Measurements from ENCODE around the gene C2orf69.

The C2orf69 gene

GRCh38 chr2:199916980-199917379 lies 5.9 kb downstream of the C2orf69 start:
- no peak for DNase-seq

DNA sequence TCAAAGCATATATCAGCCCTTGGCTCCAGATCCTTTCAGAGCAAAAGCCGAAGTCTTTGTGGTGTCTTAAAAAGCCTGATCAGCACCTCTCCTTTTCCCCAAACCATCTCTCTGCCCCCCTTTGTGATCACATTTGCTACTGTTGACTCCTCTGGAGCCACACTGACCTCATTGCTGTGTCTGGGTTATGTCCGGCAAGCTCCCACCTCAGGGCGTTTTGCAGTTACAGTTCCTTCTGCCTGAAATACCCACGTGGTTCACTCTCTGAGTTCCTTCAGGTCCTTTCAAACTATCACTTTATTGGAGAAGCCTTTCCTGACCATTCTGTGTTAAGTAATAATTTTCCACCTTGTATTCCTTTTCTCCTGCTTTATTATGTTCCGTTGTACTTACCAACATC lies 11.8 kb downstream of the C2orf69 start:
- no peak for DNase-seq

DNA sequence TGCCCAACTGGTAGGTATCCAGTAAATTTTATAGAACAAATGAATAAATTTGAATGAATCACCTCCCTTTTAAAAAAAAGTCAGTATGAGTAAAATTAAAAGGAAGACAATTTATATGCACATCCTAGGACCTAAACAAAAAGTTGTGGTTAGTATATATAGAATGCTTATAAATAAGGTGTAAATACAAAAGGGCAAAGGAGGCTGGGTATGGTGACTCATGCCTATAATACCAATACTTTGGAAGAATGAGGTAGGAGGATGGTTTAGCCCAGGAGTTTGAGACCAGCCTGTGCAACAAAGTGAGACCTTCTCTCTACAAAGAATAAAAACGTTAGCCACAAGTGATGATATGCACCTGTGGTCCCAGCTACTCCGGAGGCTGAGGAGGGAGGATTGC lies 12.8 kb downstream of the C2orf69 start:
- no peak for DNase-seq

DNA sequence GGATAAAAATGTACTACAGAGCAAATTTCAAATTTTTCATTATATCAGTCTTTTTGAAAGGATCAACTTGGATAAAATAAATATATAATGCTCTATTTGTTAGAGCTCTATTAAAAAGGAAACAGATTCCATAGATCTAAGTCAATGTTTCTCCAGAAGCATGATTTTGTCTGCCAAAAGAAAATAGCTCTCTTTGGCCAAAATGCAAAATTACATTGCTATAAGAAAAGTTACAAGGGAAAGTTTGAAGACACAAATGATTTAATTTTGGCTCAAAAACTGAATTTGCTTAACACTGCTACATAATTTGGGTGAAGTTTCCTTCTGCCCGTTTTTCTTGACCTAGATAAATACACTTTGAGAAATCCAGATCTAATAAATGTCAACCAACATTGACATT lies 15.7 kb downstream of the C2orf69 start:
- DNase-seq: no peak

DNA sequence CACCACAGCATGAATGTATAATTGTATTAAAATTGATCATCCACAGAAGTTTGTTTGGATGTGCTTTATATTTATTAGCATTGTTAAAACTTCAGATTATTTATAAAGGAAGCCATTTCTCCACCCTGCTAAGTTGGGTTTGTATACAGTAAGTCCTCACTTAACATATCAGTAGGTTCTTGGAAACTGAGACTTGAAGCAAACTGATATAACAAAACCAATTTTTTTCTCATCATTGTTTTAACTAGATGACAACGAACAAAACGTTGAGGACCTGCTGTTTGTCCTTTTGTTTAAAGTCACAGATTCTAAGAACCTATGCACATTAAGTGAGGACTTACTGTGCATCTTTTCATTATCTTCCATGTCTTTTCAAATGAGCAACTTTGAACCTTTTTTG lies 17.1 kb downstream of the C2orf69 start:
- DNase-seq: no peak

- no peak for DNase-seq
Observed at GRCh38 chr2:199928626-199929025, 17.5 kb downstream of the C2orf69 start.

DNA sequence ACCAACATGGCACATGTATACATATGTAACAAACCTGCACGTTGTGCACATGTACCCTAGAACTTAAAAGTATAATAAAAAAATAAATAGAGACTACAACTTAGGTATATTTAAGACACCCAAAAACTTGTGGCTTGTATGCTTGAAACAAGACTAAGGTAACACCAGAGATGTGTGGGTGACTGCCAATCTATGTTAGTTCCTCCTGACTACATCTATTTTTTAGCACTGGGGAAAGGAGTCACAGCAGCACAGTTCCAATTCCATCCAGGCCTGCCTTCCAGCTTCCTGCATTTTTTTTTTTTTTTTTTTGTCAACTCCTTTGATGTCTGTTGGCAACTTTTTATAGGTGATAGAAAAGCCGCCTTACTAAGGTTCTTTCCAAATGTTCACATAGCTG lies 18.2 kb downstream of the C2orf69 start:
- DNase-seq: no peak

DNA sequence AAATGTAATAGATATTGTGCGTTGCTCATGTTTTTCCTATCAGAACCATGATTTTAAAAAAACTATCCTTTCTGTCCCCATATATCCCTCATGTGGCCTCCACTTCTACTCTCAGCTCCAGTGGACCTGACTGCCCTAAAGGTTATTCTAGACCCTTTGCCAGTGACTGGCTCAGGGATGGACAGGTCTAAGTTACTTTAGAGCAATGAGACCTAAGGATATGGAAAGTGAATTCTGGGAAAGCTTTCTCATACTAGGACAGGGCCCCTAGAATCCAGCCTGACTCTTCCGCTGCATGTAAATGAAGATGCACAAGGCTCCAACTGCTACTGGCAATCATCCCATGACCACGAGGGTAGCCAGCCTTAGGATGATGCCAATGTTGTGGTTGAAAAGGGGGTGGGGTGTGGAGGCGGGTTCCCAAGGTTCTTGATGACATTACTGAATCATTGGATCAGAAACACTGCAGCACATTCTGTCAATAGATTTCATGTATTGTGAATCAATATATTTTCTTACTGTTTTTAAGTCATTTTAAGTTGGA lies 21.3 kb downstream of the C2orf69 start:
- DNase-seq: no peak

- no peak for DNase-seq
Observed at GRCh38 chr2:199933466-199933865, 22.4 kb downstream of the C2orf69 start.

DNA sequence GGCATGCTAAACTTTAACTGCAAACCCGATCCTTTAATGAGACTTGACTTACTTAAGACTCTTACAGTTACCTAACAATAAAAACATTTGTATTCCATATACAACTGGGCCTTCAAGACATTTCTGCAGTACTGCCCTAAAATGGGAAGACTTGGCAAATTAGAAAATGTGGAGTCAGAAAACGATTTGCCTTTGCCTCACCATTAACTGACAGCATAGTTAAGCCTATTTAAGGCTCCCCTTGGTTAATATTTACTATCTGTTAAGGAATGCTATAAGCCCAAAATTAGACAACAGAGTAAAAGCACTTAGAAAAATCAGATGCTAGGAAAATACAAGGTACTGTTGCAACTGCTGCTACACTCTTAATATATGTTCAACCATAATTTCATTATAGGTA lies 25.5 kb downstream of the C2orf69 start:
- no peak for DNase-seq

GRCh38 chr2:199940373-199940772 lies 29.3 kb downstream of the C2orf69 start:
- DNase-seq: no peak

DNA sequence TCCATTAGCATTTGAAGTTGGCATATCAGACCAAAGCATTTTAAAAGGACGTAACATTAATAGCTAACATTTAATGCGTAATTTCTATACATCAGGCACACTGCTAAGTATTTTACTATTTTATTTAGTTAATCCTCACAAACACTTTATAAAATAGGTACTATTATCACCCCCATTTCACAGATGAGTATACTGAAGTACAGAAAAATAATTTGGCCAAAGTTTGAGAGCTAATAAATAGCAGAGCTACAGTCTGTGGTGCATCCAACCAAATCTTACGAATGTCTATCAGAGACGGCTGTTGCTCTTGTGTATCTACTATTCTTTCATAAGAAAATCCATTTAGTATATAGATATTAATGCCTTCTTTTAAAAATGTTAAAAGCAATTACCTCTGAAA lies 32.3 kb downstream of the C2orf69 start:
- no peak for DNase-seq

DNA sequence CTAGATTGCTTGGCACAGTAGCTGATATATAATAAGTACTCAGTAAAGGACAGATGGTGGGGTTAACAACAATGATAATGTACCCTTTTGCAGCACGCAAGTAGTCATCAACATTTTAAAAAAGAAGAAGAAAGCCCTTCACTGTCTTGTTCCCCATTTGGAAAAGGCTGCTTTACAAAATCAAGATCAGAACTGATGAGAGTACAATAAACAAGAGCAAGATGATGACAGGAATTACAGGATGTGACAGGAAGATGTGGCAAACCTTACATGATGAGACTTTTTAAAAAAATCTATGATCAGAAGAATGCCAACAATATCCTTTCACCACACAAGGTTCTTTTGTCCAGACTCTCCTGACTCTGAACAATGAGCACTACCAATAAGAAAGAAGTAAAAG lies 35.1 kb downstream of the C2orf69 start:
- DNase-seq: no peak

DNA sequence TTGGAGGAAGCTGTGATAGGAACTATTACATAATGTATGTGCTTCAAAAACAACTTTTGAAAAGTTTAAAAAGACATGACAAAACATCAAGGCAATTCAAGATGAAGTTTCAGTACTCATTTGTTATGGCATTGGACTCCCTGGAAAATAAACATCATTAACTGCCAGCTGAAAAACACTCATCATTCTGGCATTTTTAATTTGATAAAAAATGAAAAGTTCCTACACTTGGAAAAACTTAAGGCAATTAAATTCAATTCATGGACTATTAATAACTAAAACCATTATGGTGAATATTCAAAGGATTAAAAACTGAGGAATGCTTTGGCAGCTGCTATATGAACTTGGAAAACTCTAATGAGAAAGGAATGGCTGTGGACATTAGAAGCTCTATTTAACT lies 35.7 kb downstream of the C2orf69 start:
- no peak for DNase-seq

DNA sequence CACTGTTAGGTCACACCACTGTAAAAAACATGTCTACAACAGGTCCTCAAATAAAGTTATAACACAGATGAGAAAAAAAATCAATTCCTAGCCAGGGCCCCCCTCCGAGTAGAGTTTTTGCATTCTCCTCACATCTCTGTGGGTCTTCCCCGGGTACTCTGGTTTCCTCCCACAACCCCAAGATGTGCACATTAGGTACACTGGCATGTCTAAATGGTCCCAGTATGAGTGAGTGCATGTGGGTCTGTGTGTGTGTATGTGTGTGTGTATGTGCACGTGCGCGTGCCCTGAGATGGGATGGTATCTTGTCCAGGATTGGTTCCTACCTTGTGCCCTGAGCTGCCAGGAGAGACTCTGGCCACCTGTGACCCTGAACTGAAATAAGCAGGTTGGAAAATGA lies 39.3 kb downstream of the C2orf69 start:
- DNase-seq: no peak

- no peak for DNase-seq
Observed at GRCh38 chr2:199951023-199951422, 39.9 kb downstream of the C2orf69 start.

DNA sequence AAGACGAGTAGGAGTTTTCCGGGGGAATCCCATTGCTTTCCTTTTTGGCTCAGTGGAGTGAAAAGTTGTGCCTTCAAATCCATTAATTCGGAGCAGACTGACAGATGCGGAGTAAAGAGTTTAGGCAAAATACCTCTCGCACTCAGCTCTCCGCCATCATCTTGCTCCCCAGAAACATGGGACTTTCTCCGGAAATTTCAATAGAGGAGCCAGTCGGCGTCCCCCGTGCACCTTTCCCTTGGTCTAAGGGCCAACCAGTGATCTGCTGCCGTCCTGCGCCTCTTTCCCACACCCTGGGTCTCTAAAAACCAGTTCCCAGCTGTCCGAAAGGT lies 43.9 kb downstream of the C2orf69 start:
- no peak for DNase-seq

GRCh38 chr2:199955339-199956061 lies 44.4 kb downstream of the C2orf69 start, which contains the start of the genes MAIP1 and TYW5:
MAIP1 (plus strand) TSS chr2:199955582; CDS start chr2:199955799, 217 bp downstream.
TYW5 (minus strand) TSS chr2:199955491; CDS start chr2:199955470, 21 bp downstream.
- peak; percentile 85 for DNase-seq

DNA sequence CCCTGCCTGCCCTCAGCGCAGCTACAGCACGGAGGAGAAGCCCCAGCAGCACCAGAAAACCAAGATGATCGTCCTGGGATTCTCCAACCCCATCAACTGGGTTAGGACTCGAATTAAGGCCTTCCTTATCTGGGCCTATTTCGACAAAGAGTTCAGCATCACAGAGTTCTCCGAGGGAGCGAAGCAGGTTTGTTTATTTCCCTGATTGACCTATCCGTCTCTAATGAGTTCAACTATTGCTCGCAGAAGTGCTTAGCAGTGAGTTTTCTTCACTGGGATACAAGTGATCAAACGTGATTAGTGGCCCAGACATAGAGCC lies 44.9 kb downstream of the C2orf69 start:
- no peak for DNase-seq

DNA sequence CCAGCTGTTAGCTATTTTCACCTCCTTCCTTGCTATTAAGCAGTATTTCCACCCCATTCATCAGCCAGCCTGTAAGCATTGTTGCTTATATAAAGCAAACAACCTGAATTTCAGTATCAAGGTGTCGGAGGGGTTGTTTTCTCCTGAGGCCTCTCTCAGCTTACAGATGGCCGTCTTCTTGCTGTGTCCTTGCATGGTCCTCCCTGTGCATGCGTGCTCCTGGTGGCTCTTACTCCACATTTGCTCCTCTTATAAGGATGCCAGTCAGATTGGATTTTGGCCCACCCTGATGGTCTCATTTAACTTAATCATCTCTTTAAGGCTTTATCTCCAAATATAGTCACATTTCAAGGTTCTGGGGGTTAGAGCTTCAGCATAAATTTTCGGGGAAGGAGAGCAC lies 46.9 kb downstream of the C2orf69 start:
- DNase-seq: no peak

DNA sequence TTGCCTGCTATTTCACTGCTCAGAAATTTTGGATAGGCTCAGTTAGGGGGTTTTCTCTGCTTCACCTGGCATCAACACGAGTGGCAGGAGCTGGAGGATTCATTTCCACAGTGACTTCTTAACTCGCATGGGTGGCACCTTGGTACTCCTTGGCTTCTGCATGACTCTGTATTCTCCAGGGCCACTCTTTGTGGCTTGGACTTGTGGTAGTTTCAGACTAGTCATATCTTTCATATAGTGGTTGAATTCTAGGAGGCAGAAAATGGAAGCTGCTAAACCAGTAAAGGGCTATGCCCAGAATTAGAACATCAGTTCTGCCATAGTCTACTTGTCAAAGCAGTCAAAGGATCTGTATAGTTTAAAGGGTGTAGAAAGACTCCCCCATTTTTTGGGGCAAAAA lies 51.1 kb downstream of the C2orf69 start:
- no peak for DNase-seq

- DNase-seq: no peak
Observed at GRCh38 chr2:199966405-199966804, 55.3 kb downstream of the C2orf69 start.

DNA sequence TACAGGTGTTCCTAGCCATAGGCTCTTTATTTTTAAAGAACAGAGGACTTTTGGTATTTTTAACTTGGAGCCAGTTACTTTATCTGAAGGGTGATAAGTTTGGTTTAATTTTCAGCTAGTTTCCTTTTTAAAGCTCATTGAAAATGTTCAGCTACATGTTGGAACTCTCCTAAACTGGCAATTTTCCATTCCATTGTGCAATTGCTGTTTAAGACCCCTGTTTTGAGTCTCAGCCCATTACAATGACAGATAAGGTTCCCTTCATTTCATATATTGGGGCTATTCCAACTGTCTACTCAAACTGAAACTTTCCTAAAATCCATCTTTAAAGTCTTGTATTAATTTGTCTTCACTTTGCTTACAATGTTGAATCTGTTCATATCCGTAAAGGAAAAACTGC lies 55.9 kb downstream of the C2orf69 start:
- no peak for DNase-seq

GRCh38 chr2:199968126-199968525 lies 57.0 kb downstream of the C2orf69 start:
- no peak for DNase-seq

DNA sequence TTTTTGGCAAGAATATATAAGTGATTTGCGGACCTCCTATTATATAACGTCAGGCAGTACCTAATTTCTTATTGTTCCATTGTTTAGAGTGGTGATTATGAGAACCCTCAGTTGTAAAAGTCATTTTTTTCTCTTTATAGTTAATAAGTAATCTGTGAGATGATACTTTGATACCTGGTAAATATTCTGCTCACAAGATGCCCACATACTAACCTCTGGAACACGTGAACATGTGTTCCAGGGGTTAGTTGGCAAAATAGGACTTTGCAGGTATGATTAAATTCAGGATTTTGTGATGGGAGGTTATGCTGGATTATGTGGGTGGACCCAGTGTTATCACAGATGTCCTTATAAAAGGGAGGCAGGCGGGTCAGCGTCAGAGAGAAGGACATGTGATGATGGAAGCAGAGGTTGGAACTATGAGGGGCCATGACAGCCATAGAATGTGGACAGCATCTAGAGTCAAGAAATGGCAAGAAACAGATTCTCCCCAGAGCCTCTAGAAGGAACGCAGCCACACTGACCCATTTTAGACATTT lies 61.1 kb downstream of the C2orf69 start:
- DNase-seq: no peak

All from activated T-cell treated with anti-CD3 and anti-CD28 coated beads, Interleukin-2, amount 50 U/mL, for 1 hour (primary cell).